Astrocyte (in vitro differentiated cells and primary cell): Measurements from ENCODE around the gene CSAD.

Experiments
- EZH2 ChIP-seq: IDR thresholded peaks from 2 replicates; pipeline ENCODE4 v1.6.1; 2012; ENCODE audit warnings: mild to moderate bottlenecking, low read length, inconsistent platforms; ENCODE audit not compliant: insufficient read depth
- TF ChIP-seq, protein P1 (sequence below): IDR thresholded peaks from 2 replicates; pipeline ENCODE4 v1.5.1; 2011; ENCODE audit warnings: low read depth, mild to moderate bottlenecking, inconsistent platforms, low read length, moderate library complexity; ENCODE audit not compliant: insufficient read depth

DNA sequence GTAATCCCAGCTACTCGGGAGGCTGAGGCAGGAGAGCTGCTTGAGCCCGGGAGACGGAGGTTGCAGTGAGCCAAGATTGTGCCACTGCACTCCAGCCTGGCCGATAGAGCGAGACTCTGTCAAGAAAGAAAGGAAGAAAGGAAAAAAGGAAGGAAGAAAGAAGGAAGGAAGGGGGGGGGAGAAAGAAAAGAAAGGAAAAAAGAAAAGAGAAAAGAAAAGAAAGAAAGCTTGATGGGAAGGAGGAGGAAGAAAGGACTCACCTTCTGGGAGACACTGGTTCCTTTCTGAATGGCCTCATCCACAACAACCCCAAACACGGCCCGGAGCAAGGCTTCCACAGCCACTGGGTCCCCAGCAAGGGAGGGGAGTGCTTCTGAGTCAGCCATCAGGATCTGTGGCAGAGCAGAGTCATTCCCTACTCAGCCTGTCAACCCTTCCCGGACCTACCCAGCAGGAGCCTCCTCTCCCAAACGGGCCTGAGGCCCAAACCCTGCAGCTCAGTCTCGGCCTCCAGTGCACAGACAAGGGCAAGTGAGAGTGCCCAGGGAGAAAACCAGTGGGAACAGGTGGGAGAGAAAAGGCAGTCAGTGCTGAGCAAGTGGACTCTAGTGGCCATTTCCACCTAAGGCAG, 7.5 kb downstream of the CSAD start:
- TF ChIP-seq EZH2, result no peak
- TF ChIP-seq, protein P1, sequence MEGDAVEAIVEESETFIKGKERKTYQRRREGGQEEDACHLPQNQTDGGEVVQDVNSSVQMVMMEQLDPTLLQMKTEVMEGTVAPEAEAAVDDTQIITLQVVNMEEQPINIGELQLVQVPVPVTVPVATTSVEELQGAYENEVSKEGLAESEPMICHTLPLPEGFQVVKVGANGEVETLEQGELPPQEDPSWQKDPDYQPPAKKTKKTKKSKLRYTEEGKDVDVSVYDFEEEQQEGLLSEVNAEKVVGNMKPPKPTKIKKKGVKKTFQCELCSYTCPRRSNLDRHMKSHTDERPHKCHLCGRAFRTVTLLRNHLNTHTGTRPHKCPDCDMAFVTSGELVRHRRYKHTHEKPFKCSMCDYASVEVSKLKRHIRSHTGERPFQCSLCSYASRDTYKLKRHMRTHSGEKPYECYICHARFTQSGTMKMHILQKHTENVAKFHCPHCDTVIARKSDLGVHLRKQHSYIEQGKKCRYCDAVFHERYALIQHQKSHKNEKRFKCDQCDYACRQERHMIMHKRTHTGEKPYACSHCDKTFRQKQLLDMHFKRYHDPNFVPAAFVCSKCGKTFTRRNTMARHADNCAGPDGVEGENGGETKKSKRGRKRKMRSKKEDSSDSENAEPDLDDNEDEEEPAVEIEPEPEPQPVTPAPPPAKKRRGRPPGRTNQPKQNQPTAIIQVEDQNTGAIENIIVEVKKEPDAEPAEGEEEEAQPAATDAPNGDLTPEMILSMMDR, result no peak
